ENCODE results near the gene SERPINA4. TPM values are rescaled to one million over a fixed set of nuclear protein-coding genes. Genes with fewer than 3 reads are reported as not detected.

Gene SERPINA4
- total RNA-seq, 1 donor from 2014 or later, result not detected

DNA sequence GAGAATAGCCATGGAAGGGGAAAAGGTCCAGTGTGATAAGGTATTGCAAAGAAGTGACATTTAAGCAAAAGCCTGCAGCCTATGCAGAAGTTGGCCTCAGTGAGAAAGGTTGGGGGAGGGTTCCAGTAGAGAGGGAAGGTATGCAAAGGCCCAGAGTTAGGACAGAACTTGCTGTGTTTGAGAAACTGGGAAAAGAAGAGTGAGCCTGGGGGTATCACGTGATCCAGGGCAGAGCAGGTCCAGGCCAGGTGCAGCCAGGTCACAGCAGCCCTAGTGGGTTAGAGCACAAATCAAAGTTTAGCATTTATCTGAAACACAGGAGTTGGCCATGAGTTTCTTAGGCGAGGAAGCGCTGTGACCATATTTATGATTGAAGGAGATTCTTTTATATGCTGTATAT lies 21.6 kb downstream of the SERPINA4 start:
- no peak for FAIRE-seq
- no peak overlapping the region for H3K9ac ChIP-seq (ENCODE audit: low read length)
- H2AFZ ChIP-seq (ENCODE audit: low read depth, low read length), result no peak overlapping the region
- no peaks in the 10 kb centered on the region for H3K4me1 Mint-ChIP-seq (ENCODE audit: low read depth, unreplicated experiment)
- no peaks in the 10 kb centered on the region for H3K27me3 ChIP-seq (ENCODE audit: insufficient read depth, low read length)
- DNase-seq (ENCODE audit: low read depth), result no peak
- H3K9me3 Mint-ChIP-seq (ENCODE audit: unreplicated experiment), result peaks cover 9% of the 10 kb centered on the region
- H3K4me2 ChIP-seq (ENCODE audit: low read length), result no peak overlapping the region
- H3K4me3 ChIP-seq (ENCODE audit: insufficient read depth, low read depth, low read length), result no peak overlapping the region
- H3K27ac ChIP-seq (ENCODE audit: low read depth, low read length), result no peak overlapping the region
- peaks cover 34% of the 10 kb centered on the region for H3K27me3 Mint-ChIP-seq (ENCODE audit: low read depth, unreplicated experiment)
- no peaks in the 10 kb centered on the region for H4K20me1 ChIP-seq (ENCODE audit: insufficient read depth, low read length)
- no peaks in the 10 kb centered on the region for H3K79me2 ChIP-seq (ENCODE audit: insufficient read depth, low read length)
- TF ChIP-seq EZH2 (IDR thresholded peaks at IDR 0.05; ENCODE audit: insufficient read depth, low read length), result no peak
- TF ChIP-seq, protein P1, sequence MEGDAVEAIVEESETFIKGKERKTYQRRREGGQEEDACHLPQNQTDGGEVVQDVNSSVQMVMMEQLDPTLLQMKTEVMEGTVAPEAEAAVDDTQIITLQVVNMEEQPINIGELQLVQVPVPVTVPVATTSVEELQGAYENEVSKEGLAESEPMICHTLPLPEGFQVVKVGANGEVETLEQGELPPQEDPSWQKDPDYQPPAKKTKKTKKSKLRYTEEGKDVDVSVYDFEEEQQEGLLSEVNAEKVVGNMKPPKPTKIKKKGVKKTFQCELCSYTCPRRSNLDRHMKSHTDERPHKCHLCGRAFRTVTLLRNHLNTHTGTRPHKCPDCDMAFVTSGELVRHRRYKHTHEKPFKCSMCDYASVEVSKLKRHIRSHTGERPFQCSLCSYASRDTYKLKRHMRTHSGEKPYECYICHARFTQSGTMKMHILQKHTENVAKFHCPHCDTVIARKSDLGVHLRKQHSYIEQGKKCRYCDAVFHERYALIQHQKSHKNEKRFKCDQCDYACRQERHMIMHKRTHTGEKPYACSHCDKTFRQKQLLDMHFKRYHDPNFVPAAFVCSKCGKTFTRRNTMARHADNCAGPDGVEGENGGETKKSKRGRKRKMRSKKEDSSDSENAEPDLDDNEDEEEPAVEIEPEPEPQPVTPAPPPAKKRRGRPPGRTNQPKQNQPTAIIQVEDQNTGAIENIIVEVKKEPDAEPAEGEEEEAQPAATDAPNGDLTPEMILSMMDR (IDR thresholded peaks at IDR 0.05; ENCODE audit: insufficient read depth, low read depth, low read length), result no peak
- no peaks in the 10 kb centered on the region for H3K4me1 ChIP-seq (ENCODE audit: insufficient read depth, low read length)
- no peaks in the 10 kb centered on the region for H3K36me3 Mint-ChIP-seq (ENCODE audit: low read depth, unreplicated experiment)
- no peak overlapping the region for H3K4me3 Mint-ChIP-seq (ENCODE audit: unreplicated experiment)
- no peaks in the 10 kb centered on the region for H3K36me3 ChIP-seq (ENCODE audit: insufficient read depth, low read length)
- H3K9me3 ChIP-seq (ENCODE audit: insufficient read depth, low read depth, low read length), result no peaks in the 10 kb centered on the region
- H3K27ac Mint-ChIP-seq (ENCODE audit: unreplicated experiment), result no peak overlapping the region

DNA sequence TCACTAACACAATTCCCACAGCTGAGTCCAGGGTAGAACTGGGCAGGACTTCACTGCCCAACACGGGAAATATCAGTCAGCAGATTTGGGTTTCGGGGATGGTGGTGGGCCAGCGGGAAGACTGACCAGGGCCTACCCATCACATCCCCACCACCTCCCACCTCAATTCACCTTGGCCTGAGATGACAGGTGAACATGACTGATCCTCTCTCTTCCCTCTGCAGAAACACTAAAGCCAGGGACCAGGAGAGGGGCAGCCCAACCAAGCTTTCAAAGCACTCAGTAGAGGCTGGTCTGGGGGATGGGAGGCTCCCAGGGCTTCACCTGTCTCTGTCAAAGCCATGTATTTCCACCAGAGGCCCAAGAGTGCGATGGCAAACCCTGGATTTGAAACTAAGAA lies 22.3 kb downstream of the SERPINA4 start:
- Histone ChIP-seq H3K4me1 (ENCODE audit: insufficient read depth, low read length) (no peaks in the 10 kb centered on the region), H3K27me3 (ENCODE audit: insufficient read depth, low read length) (no peaks in the 10 kb centered on the region), H3K27ac (ENCODE audit: low read depth, low read length) (no peak overlapping the region), H3K4me3 (ENCODE audit: insufficient read depth, low read depth, low read length) (no peak overlapping the region), H2AFZ (ENCODE audit: low read depth, low read length) (no peak overlapping the region), H3K9ac (ENCODE audit: low read length) (no peak overlapping the region), H3K36me3 (ENCODE audit: insufficient read depth, low read length) (no peaks in the 10 kb centered on the region), H3K79me2 (ENCODE audit: insufficient read depth, low read length) (no peaks in the 10 kb centered on the region), H3K9me3 (ENCODE audit: insufficient read depth, low read depth, low read length) (no peaks in the 10 kb centered on the region), H3K4me2 (ENCODE audit: low read length) (no peak overlapping the region), H4K20me1 (ENCODE audit: insufficient read depth, low read length) (no peaks in the 10 kb centered on the region)
- Mint-ChIP-seq H3K27ac (ENCODE audit: unreplicated experiment) (no peak overlapping the region), H3K4me3 (ENCODE audit: unreplicated experiment) (no peak overlapping the region), H3K4me1 (ENCODE audit: low read depth, unreplicated experiment) (no peaks in the 10 kb centered on the region), H3K27me3 (ENCODE audit: low read depth, unreplicated experiment) (peaks cover 37% of the 10 kb centered on the region), H3K36me3 (ENCODE audit: low read depth, unreplicated experiment) (no peaks in the 10 kb centered on the region), H3K9me3 (ENCODE audit: unreplicated experiment) (peaks cover 9% of the 10 kb centered on the region)
- no peak for FAIRE-seq
- TF ChIP-seq, protein P1 (IDR thresholded peaks at IDR 0.05; ENCODE audit: insufficient read depth, low read depth, low read length), result no peak
- no peak for TF ChIP-seq EZH2 (IDR thresholded peaks at IDR 0.05; ENCODE audit: insufficient read depth, low read length)
- DNase-seq (ENCODE audit: low read depth), result no peak

DNA sequence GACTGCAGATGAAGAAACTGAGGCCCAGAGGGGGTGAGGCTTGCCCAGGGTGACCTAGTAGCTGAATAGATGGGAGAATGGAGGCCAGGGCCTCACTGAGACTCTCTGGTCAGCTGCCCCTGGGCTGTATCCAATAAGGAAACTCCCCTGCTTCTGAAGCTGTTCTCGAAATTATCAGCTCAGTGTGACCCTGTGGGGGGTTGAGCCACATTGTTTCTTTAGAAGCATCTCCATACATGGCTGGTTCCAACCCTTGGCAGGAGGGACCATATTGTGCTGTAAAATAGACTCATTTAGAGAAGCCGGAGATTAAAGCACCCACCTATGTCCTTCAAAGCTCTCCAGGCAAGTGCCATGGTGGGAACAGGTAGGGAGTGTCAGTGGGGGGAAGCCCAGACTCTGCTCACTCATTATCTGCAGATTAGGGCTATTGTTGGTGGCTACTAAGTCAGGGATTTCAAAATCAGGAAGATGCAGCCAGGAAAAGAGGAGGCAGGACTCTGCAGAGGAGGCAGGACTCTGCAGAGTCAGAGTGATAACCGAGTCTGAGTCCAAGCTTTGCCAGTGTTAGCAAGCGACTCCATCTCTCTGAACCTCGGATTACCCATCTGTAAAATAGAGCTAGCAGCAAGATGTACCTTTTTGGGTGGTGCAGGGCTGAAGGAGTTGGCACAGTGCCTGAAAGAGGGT lies 23.5 kb downstream of the SERPINA4 start:
- Histone ChIP-seq H3K4me2 (ENCODE audit: low read length) (no peak overlapping the region), H3K4me1 (ENCODE audit: insufficient read depth, low read length) (no peaks in the 10 kb centered on the region), H3K27ac (ENCODE audit: low read depth, low read length) (no peak overlapping the region), H3K9ac (ENCODE audit: low read length) (no peak overlapping the region), H3K9me3 (ENCODE audit: insufficient read depth, low read depth, low read length) (no peaks in the 10 kb centered on the region), H2AFZ (ENCODE audit: low read depth, low read length) (no peak overlapping the region), H3K79me2 (ENCODE audit: insufficient read depth, low read length) (no peaks in the 10 kb centered on the region), H3K36me3 (ENCODE audit: insufficient read depth, low read length) (no peaks in the 10 kb centered on the region), H3K27me3 (ENCODE audit: insufficient read depth, low read length) (no peaks in the 10 kb centered on the region), H4K20me1 (ENCODE audit: insufficient read depth, low read length) (no peaks in the 10 kb centered on the region), H3K4me3 (ENCODE audit: insufficient read depth, low read depth, low read length) (no peak overlapping the region)
- Mint-ChIP-seq H3K4me3 (ENCODE audit: unreplicated experiment) (no peak overlapping the region), H3K36me3 (ENCODE audit: low read depth, unreplicated experiment) (no peaks in the 10 kb centered on the region), H3K4me1 (ENCODE audit: low read depth, unreplicated experiment) (no peaks in the 10 kb centered on the region), H3K27ac (ENCODE audit: unreplicated experiment) (no peak overlapping the region), H3K27me3 (ENCODE audit: low read depth, unreplicated experiment) (peaks cover 31% of the 10 kb centered on the region), H3K9me3 (ENCODE audit: unreplicated experiment) (peaks cover 9% of the 10 kb centered on the region)
- no peak for DNase-seq (ENCODE audit: low read depth)
- FAIRE-seq, result no peak
- TF ChIP-seq, protein P1 (IDR thresholded peaks at IDR 0.05; ENCODE audit: insufficient read depth, low read depth, low read length), result no peak
- TF ChIP-seq EZH2 (IDR thresholded peaks at IDR 0.05; ENCODE audit: insufficient read depth, low read length), result no peak

Measured in astrocyte (in vitro differentiated cells and primary cell).